ENCODE results near the gene PLCG2. TPM values are rescaled to one million over a fixed set of nuclear protein-coding genes. Genes with fewer than 3 reads are reported as not detected.

The PLCG2 gene
- total and polyA plus RNA-seq, 2 of the 8 experiments (the other 6 are each of a cell fraction or from before 2014, with no cell fraction given): 6.1 to 6.9 TPM

DNA sequence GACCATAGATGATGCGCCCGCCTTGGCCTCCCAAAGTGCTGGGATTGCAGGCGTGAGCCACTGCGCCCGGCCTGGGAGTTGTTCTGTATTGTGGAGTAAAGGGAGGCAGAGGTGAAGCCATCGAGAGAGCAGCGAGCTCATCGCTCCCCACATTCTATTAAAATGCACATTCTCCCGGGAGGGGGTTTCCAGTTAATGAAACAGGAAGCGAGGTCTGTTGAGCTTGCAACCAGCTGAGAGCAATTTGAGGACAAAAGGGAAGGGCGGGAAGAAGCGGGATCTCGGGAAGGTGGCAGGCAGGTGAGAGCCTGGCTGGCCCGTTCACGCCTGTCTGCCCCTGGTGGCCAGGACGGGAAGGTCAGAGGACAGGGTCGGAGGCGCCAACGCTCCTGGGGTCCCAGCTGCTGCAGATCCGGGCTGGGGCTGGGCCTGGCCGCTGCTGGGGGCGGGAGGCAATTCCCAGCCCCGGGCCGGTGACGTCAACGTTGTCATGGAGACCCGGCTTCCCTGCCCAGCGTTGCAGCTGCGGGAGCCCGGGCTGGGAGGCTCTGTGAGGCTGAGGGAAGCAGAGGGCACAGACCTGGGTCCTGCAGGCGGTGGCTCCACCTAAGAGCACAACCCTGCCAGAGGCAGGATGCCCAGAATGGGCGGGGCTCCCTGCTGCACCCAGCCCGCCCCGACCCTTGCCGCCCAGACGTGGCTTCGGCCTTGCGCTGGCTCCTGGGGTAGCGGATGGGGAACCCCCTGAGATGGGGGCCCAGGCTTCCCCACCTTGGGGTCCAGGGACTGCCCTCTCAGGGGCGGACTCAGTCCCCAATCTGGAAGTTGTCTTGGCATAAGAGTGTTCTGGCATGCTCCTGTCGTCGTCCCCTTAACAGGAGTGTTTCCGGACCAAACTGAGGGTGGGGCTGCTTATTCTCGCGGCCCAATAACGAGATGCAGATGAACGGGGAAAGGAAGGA lies 48.7 kb upstream of the PLCG2 start (continued):
- TF ChIP-seq, protein P1, sequence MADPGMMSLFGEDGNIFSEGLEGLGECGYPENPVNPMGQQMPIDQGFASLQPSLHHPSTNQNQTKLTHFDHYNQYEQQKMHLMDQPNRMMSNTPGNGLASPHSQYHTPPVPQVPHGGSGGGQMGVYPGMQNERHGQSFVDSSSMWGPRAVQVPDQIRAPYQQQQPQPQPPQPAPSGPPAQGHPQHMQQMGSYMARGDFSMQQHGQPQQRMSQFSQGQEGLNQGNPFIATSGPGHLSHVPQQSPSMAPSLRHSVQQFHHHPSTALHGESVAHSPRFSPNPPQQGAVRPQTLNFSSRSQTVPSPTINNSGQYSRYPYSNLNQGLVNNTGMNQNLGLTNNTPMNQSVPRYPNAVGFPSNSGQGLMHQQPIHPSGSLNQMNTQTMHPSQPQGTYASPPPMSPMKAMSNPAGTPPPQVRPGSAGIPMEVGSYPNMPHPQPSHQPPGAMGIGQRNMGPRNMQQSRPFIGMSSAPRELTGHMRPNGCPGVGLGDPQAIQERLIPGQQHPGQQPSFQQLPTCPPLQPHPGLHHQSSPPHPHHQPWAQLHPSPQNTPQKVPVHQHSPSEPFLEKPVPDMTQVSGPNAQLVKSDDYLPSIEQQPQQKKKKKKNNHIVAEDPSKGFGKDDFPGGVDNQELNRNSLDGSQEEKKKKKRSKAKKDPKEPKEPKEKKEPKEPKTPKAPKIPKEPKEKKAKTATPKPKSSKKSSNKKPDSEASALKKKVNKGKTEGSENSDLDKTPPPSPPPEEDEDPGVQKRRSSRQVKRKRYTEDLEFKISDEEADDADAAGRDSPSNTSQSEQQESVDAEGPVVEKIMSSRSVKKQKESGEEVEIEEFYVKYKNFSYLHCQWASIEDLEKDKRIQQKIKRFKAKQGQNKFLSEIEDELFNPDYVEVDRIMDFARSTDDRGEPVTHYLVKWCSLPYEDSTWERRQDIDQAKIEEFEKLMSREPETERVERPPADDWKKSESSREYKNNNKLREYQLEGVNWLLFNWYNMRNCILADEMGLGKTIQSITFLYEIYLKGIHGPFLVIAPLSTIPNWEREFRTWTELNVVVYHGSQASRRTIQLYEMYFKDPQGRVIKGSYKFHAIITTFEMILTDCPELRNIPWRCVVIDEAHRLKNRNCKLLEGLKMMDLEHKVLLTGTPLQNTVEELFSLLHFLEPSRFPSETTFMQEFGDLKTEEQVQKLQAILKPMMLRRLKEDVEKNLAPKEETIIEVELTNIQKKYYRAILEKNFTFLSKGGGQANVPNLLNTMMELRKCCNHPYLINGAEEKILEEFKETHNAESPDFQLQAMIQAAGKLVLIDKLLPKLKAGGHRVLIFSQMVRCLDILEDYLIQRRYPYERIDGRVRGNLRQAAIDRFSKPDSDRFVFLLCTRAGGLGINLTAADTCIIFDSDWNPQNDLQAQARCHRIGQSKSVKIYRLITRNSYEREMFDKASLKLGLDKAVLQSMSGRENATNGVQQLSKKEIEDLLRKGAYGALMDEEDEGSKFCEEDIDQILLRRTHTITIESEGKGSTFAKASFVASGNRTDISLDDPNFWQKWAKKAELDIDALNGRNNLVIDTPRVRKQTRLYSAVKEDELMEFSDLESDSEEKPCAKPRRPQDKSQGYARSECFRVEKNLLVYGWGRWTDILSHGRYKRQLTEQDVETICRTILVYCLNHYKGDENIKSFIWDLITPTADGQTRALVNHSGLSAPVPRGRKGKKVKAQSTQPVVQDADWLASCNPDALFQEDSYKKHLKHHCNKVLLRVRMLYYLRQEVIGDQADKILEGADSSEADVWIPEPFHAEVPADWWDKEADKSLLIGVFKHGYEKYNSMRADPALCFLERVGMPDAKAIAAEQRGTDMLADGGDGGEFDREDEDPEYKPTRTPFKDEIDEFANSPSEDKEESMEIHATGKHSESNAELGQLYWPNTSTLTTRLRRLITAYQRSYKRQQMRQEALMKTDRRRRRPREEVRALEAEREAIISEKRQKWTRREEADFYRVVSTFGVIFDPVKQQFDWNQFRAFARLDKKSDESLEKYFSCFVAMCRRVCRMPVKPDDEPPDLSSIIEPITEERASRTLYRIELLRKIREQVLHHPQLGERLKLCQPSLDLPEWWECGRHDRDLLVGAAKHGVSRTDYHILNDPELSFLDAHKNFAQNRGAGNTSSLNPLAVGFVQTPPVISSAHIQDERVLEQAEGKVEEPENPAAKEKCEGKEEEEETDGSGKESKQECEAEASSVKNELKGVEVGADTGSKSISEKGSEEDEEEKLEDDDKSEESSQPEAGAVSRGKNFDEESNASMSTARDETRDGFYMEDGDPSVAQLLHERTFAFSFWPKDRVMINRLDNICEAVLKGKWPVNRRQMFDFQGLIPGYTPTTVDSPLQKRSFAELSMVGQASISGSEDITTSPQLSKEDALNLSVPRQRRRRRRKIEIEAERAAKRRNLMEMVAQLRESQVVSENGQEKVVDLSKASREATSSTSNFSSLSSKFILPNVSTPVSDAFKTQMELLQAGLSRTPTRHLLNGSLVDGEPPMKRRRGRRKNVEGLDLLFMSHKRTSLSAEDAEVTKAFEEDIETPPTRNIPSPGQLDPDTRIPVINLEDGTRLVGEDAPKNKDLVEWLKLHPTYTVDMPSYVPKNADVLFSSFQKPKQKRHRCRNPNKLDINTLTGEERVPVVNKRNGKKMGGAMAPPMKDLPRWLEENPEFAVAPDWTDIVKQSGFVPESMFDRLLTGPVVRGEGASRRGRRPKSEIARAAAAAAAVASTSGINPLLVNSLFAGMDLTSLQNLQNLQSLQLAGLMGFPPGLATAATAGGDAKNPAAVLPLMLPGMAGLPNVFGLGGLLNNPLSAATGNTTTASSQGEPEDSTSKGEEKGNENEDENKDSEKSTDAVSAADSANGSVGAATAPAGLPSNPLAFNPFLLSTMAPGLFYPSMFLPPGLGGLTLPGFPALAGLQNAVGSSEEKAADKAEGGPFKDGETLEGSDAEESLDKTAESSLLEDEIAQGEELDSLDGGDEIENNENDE (IDR thresholded peaks at IDR 0.05; ENCODE audit: insufficient replicate concordance, low read length): no peak
- TF ChIP-seq ZNF274 (IDR thresholded peaks at IDR 0.05; ENCODE audit: borderline replicate concordance, extremely low read depth, low read length) (no peak), CEBPB (IDR thresholded peaks at IDR 0.05; ENCODE audit: low read depth, low read length) (peak; percentile 0; the same call in 1 of the 2 replicates), SRF (IDR thresholded peaks at IDR 0.05; ENCODE audit: low read depth, low read length) (no peak), KDM4A (IDR thresholded peaks at IDR 0.05; ENCODE audit: low read depth, low read length, severe bottlenecking) (peak; percentile 25), YY1 (IDR thresholded peaks at IDR 0.05; ENCODE audit: low read depth, low read length) (peak; percentile 40; the same call in 1 of the 2 replicates), TCF12 (IDR thresholded peaks at IDR 0.05; ENCODE audit: low read depth, low read length) (peak; percentile 86; the same call in 1 of the 2 replicates), RNF2 (IDR thresholded peaks at IDR 0.05; ENCODE audit: borderline replicate concordance, low read depth, low read length, missing control alignments, poor library complexity, severe bottlenecking) (no peak)
